Ishikawa (cell line): ENCODE data around the gene ECEL1.

ENCODE experiments used
- CEBPB ChIP-seq: IDR thresholded peaks from 2 replicates; pipeline ENCODE4 v1.6.1; 2012
- CREB1 ChIP-seq: IDR thresholded peaks from 2 replicates; pipeline ENCODE4 v1.6.1; 2012; ENCODE audit warnings: low read depth
- EGR1 ChIP-seq: IDR thresholded peaks from 2 replicates; pipeline ENCODE4 v1.6.1; 2012
- EP300 ChIP-seq: IDR thresholded peaks from 2 replicates; pipeline ENCODE4 v1.6.1; 2012; ENCODE audit warnings: borderline replicate concordance
- FOXM1 ChIP-seq: IDR thresholded peaks from 2 replicates; pipeline ENCODE4 v1.6.1; 2012; ENCODE audit warnings: low read depth, borderline replicate concordance
- MAX ChIP-seq: IDR thresholded peaks from 2 replicates; pipeline ENCODE4 v1.6.1; 2012
- NFIC ChIP-seq: IDR thresholded peaks from 2 replicates; pipeline ENCODE4 v1.6.1; 2012
- RAD21 ChIP-seq: IDR thresholded peaks from 2 replicates; pipeline ENCODE4 v1.6.1; 2012; ENCODE audit warnings: low read depth
- TAF1 ChIP-seq: IDR thresholded peaks from 2 replicates; pipeline ENCODE4 v1.6.1; 2012; ENCODE audit warnings: low read depth, mild to moderate bottlenecking
- TCF12 ChIP-seq: IDR thresholded peaks from 2 replicates; pipeline ENCODE4 v1.6.1; 2012; ENCODE audit warnings: low read depth
- TEAD4 ChIP-seq: IDR thresholded peaks from 2 replicates; pipeline ENCODE4 v1.6.1; 2012
- YY1 ChIP-seq: IDR thresholded peaks from 2 replicates; pipeline ENCODE4 v1.6.1; 2012; ENCODE audit warnings: low read depth
- ZBTB7A ChIP-seq: IDR thresholded peaks from 2 replicates; pipeline ENCODE4 v1.6.1; 2012; ENCODE audit warnings: low read depth
- TF ChIP-seq, protein P1 (sequence below): IDR thresholded peaks from 2 replicates; pipeline ENCODE4 v1.6.1; 2012; ENCODE audit warnings: low read depth, mild to moderate bottlenecking
- TF ChIP-seq, protein P2 (sequence below): IDR thresholded peaks from 2 replicates; pipeline ENCODE4 v1.6.1; 2012

The ECEL1 gene

GRCh38 chr2:232482301-232483238 is 5.1 kb downstream of the ECEL1 start:
- TF ChIP-seq EGR1, result no peak
- no peak for TF ChIP-seq ZBTB7A
- TF ChIP-seq, protein P1, sequence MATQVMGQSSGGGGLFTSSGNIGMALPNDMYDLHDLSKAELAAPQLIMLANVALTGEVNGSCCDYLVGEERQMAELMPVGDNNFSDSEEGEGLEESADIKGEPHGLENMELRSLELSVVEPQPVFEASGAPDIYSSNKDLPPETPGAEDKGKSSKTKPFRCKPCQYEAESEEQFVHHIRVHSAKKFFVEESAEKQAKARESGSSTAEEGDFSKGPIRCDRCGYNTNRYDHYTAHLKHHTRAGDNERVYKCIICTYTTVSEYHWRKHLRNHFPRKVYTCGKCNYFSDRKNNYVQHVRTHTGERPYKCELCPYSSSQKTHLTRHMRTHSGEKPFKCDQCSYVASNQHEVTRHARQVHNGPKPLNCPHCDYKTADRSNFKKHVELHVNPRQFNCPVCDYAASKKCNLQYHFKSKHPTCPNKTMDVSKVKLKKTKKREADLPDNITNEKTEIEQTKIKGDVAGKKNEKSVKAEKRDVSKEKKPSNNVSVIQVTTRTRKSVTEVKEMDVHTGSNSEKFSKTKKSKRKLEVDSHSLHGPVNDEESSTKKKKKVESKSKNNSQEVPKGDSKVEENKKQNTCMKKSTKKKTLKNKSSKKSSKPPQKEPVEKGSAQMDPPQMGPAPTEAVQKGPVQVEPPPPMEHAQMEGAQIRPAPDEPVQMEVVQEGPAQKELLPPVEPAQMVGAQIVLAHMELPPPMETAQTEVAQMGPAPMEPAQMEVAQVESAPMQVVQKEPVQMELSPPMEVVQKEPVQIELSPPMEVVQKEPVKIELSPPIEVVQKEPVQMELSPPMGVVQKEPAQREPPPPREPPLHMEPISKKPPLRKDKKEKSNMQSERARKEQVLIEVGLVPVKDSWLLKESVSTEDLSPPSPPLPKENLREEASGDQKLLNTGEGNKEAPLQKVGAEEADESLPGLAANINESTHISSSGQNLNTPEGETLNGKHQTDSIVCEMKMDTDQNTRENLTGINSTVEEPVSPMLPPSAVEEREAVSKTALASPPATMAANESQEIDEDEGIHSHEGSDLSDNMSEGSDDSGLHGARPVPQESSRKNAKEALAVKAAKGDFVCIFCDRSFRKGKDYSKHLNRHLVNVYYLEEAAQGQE, result no peak
- no peak for TF ChIP-seq TEAD4
- TF ChIP-seq YY1, result no peak
- TF ChIP-seq CEBPB, result no peak
- no peak for TF ChIP-seq MAX
- TF ChIP-seq FOXM1, result no peak
- no peak for TF ChIP-seq NFIC
- TF ChIP-seq RAD21, result no peak
- no peak for TF ChIP-seq EP300
- no peak for TF ChIP-seq TAF1
- no peak for TF ChIP-seq CREB1
- no peak for TF ChIP-seq TCF12
- TF ChIP-seq, protein P2, sequence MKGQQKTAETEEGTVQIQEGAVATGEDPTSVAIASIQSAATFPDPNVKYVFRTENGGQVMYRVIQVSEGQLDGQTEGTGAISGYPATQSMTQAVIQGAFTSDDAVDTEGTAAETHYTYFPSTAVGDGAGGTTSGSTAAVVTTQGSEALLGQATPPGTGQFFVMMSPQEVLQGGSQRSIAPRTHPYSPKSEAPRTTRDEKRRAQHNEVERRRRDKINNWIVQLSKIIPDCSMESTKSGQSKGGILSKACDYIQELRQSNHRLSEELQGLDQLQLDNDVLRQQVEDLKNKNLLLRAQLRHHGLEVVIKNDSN, result no peak

GRCh38 chr2:232481322-232482140 is 6.1 kb downstream of the ECEL1 start:
- TF ChIP-seq FOXM1, result no peak
- no peak for TF ChIP-seq CEBPB
- TF ChIP-seq, protein P1, result no peak
- no peak for TF ChIP-seq TCF12
- no peak for TF ChIP-seq EGR1
- TF ChIP-seq, protein P2, result no peak
- no peak for TF ChIP-seq CREB1
- no peak for TF ChIP-seq ZBTB7A
- no peak for TF ChIP-seq TAF1
- no peak for TF ChIP-seq TEAD4
- no peak for TF ChIP-seq EP300
- TF ChIP-seq MAX, result no peak

DNA sequence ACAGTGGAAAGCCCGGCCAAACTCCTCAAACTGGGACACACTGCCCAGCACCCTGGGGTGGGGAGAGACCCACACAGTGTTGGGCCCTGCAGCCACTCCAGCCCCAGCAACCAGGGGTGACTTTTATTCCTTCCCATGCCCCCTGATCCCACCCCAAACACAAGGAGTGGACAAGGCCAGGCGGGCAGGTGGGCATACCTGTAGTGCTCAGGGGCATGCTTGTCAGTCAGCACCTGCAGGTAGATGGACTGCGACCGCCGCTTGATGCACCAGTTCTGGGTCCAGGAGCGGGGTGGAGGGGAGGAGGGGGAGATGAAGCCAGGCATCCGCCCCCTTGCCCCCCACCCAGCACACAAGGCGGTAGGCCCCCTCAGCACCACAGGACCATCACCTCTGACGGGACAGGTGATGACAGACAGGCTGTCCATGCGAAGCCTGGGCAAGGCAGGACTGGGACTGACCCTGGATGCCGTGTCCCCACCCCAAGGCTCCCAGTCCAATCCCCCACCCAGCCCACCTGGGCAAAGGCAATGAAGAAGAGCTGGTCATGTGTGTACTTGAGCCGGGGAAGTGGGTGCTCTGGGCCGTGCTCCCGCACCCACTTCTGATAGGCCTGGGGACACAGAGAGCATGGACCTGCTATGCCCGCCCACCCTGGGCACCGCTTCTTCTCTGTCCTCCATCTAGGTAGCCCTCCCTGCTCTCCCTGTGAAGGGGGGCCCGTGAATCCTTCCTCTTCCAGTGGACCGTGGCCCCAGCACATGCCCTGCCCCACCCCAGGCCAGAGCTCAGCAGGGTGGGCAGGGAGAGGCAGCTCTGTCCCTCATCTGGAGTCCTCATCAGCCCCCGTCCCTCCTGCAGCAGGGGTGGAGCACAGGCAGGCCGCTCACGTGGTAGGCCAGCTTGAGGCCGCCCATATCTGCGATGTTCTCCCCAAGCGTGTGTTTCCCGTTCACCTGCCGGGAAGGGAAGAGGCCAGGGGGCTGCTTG is 7.1 kb downstream of the ECEL1 start:
- TF ChIP-seq MAX, result no peak
- TF ChIP-seq, protein P1, result no peak
- TF ChIP-seq CREB1, result no peak
- TF ChIP-seq ZBTB7A, result no peak
- TF ChIP-seq YY1, result no peak
- no peak for TF ChIP-seq NFIC
- TF ChIP-seq FOXM1, result no peak
- TF ChIP-seq RAD21, result no peak
- TF ChIP-seq EP300, result no peak
- TF ChIP-seq, protein P2, result no peak
- no peak for TF ChIP-seq TEAD4
- TF ChIP-seq TAF1, result no peak
- no peak for TF ChIP-seq TCF12
- TF ChIP-seq CEBPB, result no peak
- no peak for TF ChIP-seq EGR1
